ENCODE data around the gene ILDR1.

Gene ILDR1

DNA sequence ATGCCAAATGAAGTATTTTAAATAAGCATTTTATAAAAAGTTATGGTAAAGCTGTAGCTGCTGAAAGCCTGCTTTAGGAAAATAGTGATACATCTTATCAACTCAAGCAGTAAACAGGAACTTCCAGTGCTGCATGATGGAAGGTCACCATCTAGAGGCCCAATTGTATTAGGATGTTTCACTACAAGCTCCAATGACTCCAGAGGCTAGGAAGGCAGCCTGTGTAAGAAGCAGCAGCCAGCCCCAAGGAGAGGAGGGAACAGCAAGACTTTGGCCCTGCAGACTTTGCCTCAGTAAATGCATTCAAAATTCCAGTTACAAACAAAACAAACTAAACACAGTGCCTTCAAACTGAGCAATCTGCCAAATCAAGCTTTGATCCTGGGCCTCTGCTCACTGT lies 32.1 kb downstream of the ILDR1 start:
- Histone ChIP-seq H3K79me2 (ENCODE audit: insufficient read depth, low read length) (no peaks in the 10 kb centered on the region), H3K9me2 (replicated peaks; ENCODE audit: insufficient read depth, low read length) (no peaks in the 10 kb centered on the region), H3K36me3 (ENCODE audit: low read length) (peaks cover 7% of the 10 kb centered on the region; the same call in 1 of the 2 replicates), H4K20me1 (ENCODE audit: low read depth, low read length) (no peaks in the 10 kb centered on the region), H3K4me2 (ENCODE audit: low read depth, low read length, poor library complexity, severe bottlenecking) (no peak overlapping the region), H3K27ac (ENCODE audit: low read depth, low read length) (no peak overlapping the region), H3K27me3 (ENCODE audit: low read length) (no peaks in the 10 kb centered on the region), H3F3A (ENCODE audit: insufficient read depth) (peaks cover 20% of the 10 kb centered on the region), H3K4me3 (ENCODE audit: insufficient read depth, low read length, poor library complexity, severe bottlenecking) (no peak overlapping the region), H3K9ac (ENCODE audit: low read length) (no peak overlapping the region), H2AFZ (ENCODE audit: low read depth, low read length, severe bottlenecking) (no peak overlapping the region), H3K9me3 (ENCODE audit: insufficient read depth, low read length) (no peaks in the 10 kb centered on the region)
- no peak for TF ChIP-seq EZH2phosphoT487 (conservative IDR thresholded peaks at IDR 0.05; ENCODE audit: low read length)
- TF ChIP-seq, protein P1, sequence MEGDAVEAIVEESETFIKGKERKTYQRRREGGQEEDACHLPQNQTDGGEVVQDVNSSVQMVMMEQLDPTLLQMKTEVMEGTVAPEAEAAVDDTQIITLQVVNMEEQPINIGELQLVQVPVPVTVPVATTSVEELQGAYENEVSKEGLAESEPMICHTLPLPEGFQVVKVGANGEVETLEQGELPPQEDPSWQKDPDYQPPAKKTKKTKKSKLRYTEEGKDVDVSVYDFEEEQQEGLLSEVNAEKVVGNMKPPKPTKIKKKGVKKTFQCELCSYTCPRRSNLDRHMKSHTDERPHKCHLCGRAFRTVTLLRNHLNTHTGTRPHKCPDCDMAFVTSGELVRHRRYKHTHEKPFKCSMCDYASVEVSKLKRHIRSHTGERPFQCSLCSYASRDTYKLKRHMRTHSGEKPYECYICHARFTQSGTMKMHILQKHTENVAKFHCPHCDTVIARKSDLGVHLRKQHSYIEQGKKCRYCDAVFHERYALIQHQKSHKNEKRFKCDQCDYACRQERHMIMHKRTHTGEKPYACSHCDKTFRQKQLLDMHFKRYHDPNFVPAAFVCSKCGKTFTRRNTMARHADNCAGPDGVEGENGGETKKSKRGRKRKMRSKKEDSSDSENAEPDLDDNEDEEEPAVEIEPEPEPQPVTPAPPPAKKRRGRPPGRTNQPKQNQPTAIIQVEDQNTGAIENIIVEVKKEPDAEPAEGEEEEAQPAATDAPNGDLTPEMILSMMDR (IDR thresholded peaks at IDR 0.05; ENCODE audit: insufficient read depth, low read length, poor library complexity, severe bottlenecking) = no peak

DNA sequence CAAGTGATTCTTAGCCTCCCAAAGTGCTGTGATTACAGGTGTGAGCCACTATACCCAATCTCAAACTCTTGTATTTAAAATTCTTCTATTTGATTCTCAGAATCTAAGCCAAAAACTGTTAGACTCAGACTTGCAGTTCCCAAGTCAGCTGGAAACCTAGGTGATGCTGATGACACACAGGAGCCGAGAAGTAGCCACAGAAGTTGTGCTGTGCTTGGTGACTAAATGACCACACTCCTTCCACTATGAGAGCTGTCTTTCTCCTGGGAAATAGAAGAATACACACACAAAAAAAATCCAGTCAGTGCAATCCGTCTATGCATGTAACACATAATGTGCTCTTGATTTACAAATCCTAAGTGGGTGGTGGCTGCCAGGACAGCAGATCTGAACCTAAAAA lies 33.9 kb downstream of the ILDR1 start:
- no peaks in the 10 kb centered on the region; the same call in 1 of the 2 replicates for H3K9me3 ChIP-seq (ENCODE audit: insufficient read depth, low read length)
- no peaks in the 10 kb centered on the region for H4K20me1 ChIP-seq (ENCODE audit: low read depth, low read length)
- no peak overlapping the region for H3K9ac ChIP-seq (ENCODE audit: low read length)
- H2AFZ ChIP-seq (ENCODE audit: low read depth, low read length, severe bottlenecking) = no peak overlapping the region
- H3K79me2 ChIP-seq (ENCODE audit: insufficient read depth, low read length) = no peaks in the 10 kb centered on the region
- H3K9me2 ChIP-seq (replicated peaks; ENCODE audit: insufficient read depth, low read length) = no peaks in the 10 kb centered on the region
- no peak for TF ChIP-seq EZH2phosphoT487 (conservative IDR thresholded peaks at IDR 0.05; ENCODE audit: low read length)
- TF ChIP-seq, protein P1 (IDR thresholded peaks at IDR 0.05; ENCODE audit: insufficient read depth, low read length, poor library complexity, severe bottlenecking) = no peak
- no peak overlapping the region for H3K4me2 ChIP-seq (ENCODE audit: low read depth, low read length, poor library complexity, severe bottlenecking)
- H3K4me3 ChIP-seq (ENCODE audit: insufficient read depth, low read length, poor library complexity, severe bottlenecking) = no peak overlapping the region
- H3K27ac ChIP-seq (ENCODE audit: low read depth, low read length) = no peak overlapping the region
- peaks cover 25% of the 10 kb centered on the region for H3K36me3 ChIP-seq (ENCODE audit: low read length)
- peaks cover 14% of the 10 kb centered on the region for H3F3A ChIP-seq (ENCODE audit: insufficient read depth)
- no peaks in the 10 kb centered on the region for H3K27me3 ChIP-seq (ENCODE audit: low read length)

DNA sequence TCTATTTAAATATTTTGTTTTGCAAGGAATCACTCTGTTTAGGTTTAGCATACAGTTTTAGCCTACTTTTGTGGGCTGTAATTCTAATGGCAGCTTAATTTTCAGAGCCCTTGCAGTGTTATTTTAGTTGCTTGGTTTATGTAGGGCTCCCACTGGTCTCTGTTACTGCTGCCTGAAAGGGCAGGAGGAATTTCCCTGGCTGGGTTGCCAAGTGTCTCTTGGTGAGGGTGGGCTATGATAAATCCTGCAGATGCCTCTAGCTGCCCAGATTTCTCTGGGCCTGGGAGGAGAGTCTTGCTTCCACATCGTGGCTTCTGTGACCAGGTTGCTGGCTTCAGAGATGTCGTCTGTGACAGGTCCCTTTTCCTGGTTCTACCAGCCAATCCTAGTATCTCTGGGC lies 36.2 kb downstream of the ILDR1 start:
- no peak overlapping the region for H3K4me2 ChIP-seq (ENCODE audit: low read depth, low read length, poor library complexity, severe bottlenecking)
- TF ChIP-seq, protein P1 (IDR thresholded peaks at IDR 0.05; ENCODE audit: insufficient read depth, low read length, poor library complexity, severe bottlenecking) = no peak
- TF ChIP-seq EZH2phosphoT487 (conservative IDR thresholded peaks at IDR 0.05; ENCODE audit: low read length) = no peak
- no peaks in the 10 kb centered on the region for H3K79me2 ChIP-seq (ENCODE audit: insufficient read depth, low read length)
- no peaks in the 10 kb centered on the region; the same call in 1 of the 2 replicates for H3K9me3 ChIP-seq (ENCODE audit: insufficient read depth, low read length)
- H3K27me3 ChIP-seq (ENCODE audit: low read length) = no peaks in the 10 kb centered on the region
- no peak overlapping the region for H2AFZ ChIP-seq (ENCODE audit: low read depth, low read length, severe bottlenecking)
- no peak overlapping the region for H3K9ac ChIP-seq (ENCODE audit: low read length)
- H4K20me1 ChIP-seq (ENCODE audit: low read depth, low read length) = no peaks in the 10 kb centered on the region
- no peak overlapping the region for H3K27ac ChIP-seq (ENCODE audit: low read depth, low read length)
- no peaks in the 10 kb centered on the region for H3K9me2 ChIP-seq (replicated peaks; ENCODE audit: insufficient read depth, low read length)
- peaks cover 26% of the 10 kb centered on the region for H3K36me3 ChIP-seq (ENCODE audit: low read length)
- no peak overlapping the region for H3K4me3 ChIP-seq (ENCODE audit: insufficient read depth, low read length, poor library complexity, severe bottlenecking)
- H3F3A ChIP-seq (ENCODE audit: insufficient read depth) = no peaks in the 10 kb centered on the region
